Mesendoderm (in vitro differentiated cells): Measurements from ENCODE around the gene THAP7.
A peak's percentile ranks its signal among the peaks of the same experiment; 100 is the strongest.

Experiments used
- DNase-seq: peaks from one replicate; pipeline ENCODE4 v3.0.0; 2013
- H2AK5ac ChIP-seq: 2 replicates; pipeline ENCODE4 v1.6.1; 2013; ENCODE audit warnings: low read length, inconsistent platforms
- H2BK120ac ChIP-seq: 2 replicates; pipeline ENCODE4 v1.6.1; 2013; ENCODE audit warnings: low read depth, mild to moderate bottlenecking, low read length, moderate library complexity, mixed read lengths
- H2BK15ac ChIP-seq: replicated peaks from 2 replicates; pipeline ENCODE4 v1.6.1; 2013; ENCODE audit warnings: low read depth, mild to moderate bottlenecking, moderate library complexity
- H2BK5ac ChIP-seq: 2 replicates; pipeline ENCODE4 v1.6.1; 2013; ENCODE audit warnings: low read length, inconsistent platforms
- H3K18ac ChIP-seq: 2 replicates; pipeline ENCODE4 v1.6.1; 2013; ENCODE audit warnings: mild to moderate bottlenecking, low read length, mixed read lengths
- H3K23ac ChIP-seq: one replicate; pipeline ENCODE4 v1.6.1; 2013; ENCODE audit warnings: low read length
- H3K27ac ChIP-seq: 2 replicates; pipeline ENCODE4 v1.5.1; 2013; ENCODE audit warnings: low read depth, mild to moderate bottlenecking, inconsistent platforms, low read length, moderate library complexity
- H3K27me3 ChIP-seq: 2 replicates; pipeline ENCODE4 v1.6.1; 2013; ENCODE audit warnings: low read length, control low read depth, mild to moderate bottlenecking, inconsistent platforms; ENCODE audit not compliant: insufficient read depth, poor library complexity
- H3K36me3 ChIP-seq: 2 replicates; pipeline ENCODE4 v1.6.1; 2013; ENCODE audit warnings: low read length, inconsistent platforms; ENCODE audit not compliant: control insufficient read depth, insufficient read depth
- H3K4ac ChIP-seq: one replicate; pipeline ENCODE4 v1.6.1; 2013; ENCODE audit warnings: low read depth, mild to moderate bottlenecking, low read length, moderate library complexity
- H3K4me1 ChIP-seq: 2 replicates; pipeline ENCODE4 v1.6.1; 2013; ENCODE audit warnings: low read depth, low read length, inconsistent platforms; ENCODE audit not compliant: control insufficient read depth
- H3K4me2 ChIP-seq: 2 replicates; pipeline ENCODE4 v1.6.1; 2013; ENCODE audit warnings: low read length
- H3K4me3 ChIP-seq: 2 replicates; pipeline ENCODE4 v1.5.1; 2013; ENCODE audit warnings: mild to moderate bottlenecking, low read length
- H3K56ac ChIP-seq: one replicate; pipeline ENCODE4 v1.6.1; 2013; ENCODE audit warnings: low read length
- H3K79me1 ChIP-seq: 2 replicates; pipeline ENCODE4 v1.6.1; 2013; ENCODE audit warnings: low read length, inconsistent platforms
- H3K79me2 ChIP-seq: 2 replicates; pipeline ENCODE4 v1.6.1; 2013; ENCODE audit warnings: mild to moderate bottlenecking, low read length; ENCODE audit not compliant: control insufficient read depth, insufficient read depth
- H3K9ac ChIP-seq: 2 replicates; pipeline ENCODE4 v1.6.1; 2013; ENCODE audit warnings: low read length, inconsistent platforms
- H4K5ac ChIP-seq: one replicate; pipeline ENCODE4 v1.6.1; 2013; ENCODE audit warnings: low read length
- H4K8ac ChIP-seq: one replicate; pipeline ENCODE4 v1.6.1; 2013; ENCODE audit warnings: low read depth, mild to moderate bottlenecking, control low read depth, low read length, moderate library complexity
- WGBS: extraction: QIAGEN DNeasy Blood & Tissue Kit; methylation state at CpG from one replicate; pipeline ENCODE4 v1.1.7; 2013; ENCODE audit warnings: low lambda C conversion rate, missing lambda C conversion rate; ENCODE audit not compliant: insufficient coverage; ENCODE audit errors: extremely low coverage; 5-methylcytosine and 5-hydroxymethylcytosine counted together

Gene THAP7

GRCh38 chr22:21022507-21022906 is 20.6 kb upstream of the THAP7 start:
- no peak overlapping the region for H3K4me3 ChIP-seq
- no peak overlapping the region for H3K18ac ChIP-seq
- no peak overlapping the region for H2BK5ac ChIP-seq
- H3K23ac ChIP-seq = no peak overlapping the region
- H3K4me2 ChIP-seq = no peak overlapping the region
- WGBS = no CpG with 5 or more reads among the region's 10 CpGs
- H3K36me3 ChIP-seq = no peaks in the 10 kb centered on the region
- H3K4ac ChIP-seq = no peak overlapping the region
- no peaks in the 10 kb centered on the region for H3K27me3 ChIP-seq
- no peak overlapping the region for H3K56ac ChIP-seq
- H3K79me2 ChIP-seq = no peaks in the 10 kb centered on the region
- H3K9ac ChIP-seq = no peak overlapping the region
- no peak for DNase-seq
- H4K8ac ChIP-seq = no peak overlapping the region
- H2BK15ac ChIP-seq = no peak overlapping the region
- H2AK5ac ChIP-seq = no peak overlapping the region
- H4K5ac ChIP-seq = no peak overlapping the region
- no peaks in the 10 kb centered on the region for H3K79me1 ChIP-seq
- no peaks in the 10 kb centered on the region for H3K4me1 ChIP-seq
- H2BK120ac ChIP-seq = no peak overlapping the region
- H3K27ac ChIP-seq = no peak overlapping the region

GRCh38 chr22:21020802-21021429 is 19.0 kb upstream of the THAP7 start:
- Histone ChIP-seq H2AK5ac (no peak overlapping the region), H3K23ac (no peak overlapping the region), H3K36me3 (no peaks in the 10 kb centered on the region), H3K4me3 (no peak overlapping the region), H3K9ac (no peak overlapping the region), H3K4me1 (no peaks in the 10 kb centered on the region), H2BK15ac (no peak overlapping the region), H3K18ac (no peak overlapping the region), H3K27ac (no peak overlapping the region), H3K4me2 (no peak overlapping the region), H2BK120ac (no peak overlapping the region), H3K27me3 (no peaks in the 10 kb centered on the region), H2BK5ac (no peak overlapping the region), H3K79me2 (no peaks in the 10 kb centered on the region), H4K8ac (no peak overlapping the region), H3K4ac (no peak overlapping the region), H3K56ac (no peak overlapping the region), H3K79me1 (no peaks in the 10 kb centered on the region), H4K5ac (no peak overlapping the region)
- peak; percentile 58 for DNase-seq
- no CpG with 5 or more reads among the region's 7 CpGs for WGBS

GRCh38 chr22:21018314-21018713 is 16.4 kb upstream of the THAP7 start:
- no peak overlapping the region for H3K18ac ChIP-seq
- no peak overlapping the region for H2BK5ac ChIP-seq
- no peak overlapping the region for H2BK120ac ChIP-seq
- H3K56ac ChIP-seq = no peak overlapping the region
- no peak overlapping the region for H4K5ac ChIP-seq
- H3K9ac ChIP-seq = no peak overlapping the region
- no peak overlapping the region for H4K8ac ChIP-seq
- no peaks in the 10 kb centered on the region for H3K79me1 ChIP-seq
- H2AK5ac ChIP-seq = no peak overlapping the region
- H3K4me3 ChIP-seq = no peak overlapping the region
- no peak overlapping the region for H3K23ac ChIP-seq
- no peaks in the 10 kb centered on the region for H3K79me2 ChIP-seq
- H3K36me3 ChIP-seq = no peaks in the 10 kb centered on the region
- H3K27me3 ChIP-seq = no peaks in the 10 kb centered on the region
- no peak overlapping the region for H3K27ac ChIP-seq
- H2BK15ac ChIP-seq = no peak overlapping the region
- H3K4me2 ChIP-seq = no peak overlapping the region
- no peak for DNase-seq
- H3K4me1 ChIP-seq = peaks cover 5% of the 10 kb centered on the region
- no peak overlapping the region for H3K4ac ChIP-seq
- no CpG with 5 or more reads among the region's 4 CpGs for WGBS

- Histone ChIP-seq H4K8ac (no peak overlapping the region), H3K18ac (no peak overlapping the region), H3K79me2 (no peaks in the 10 kb centered on the region), H3K36me3 (no peaks in the 10 kb centered on the region), H3K4me1 (peaks cover 5% of the 10 kb centered on the region), H2BK15ac (no peak overlapping the region), H2AK5ac (no peak overlapping the region), H3K23ac (no peak overlapping the region), H3K27ac (no peak overlapping the region), H3K4ac (no peak overlapping the region), H3K56ac (peak overlapping the region; percentile 5), H2BK5ac (no peak overlapping the region), H3K9ac (no peak overlapping the region), H4K5ac (no peak overlapping the region), H3K4me3 (no peak overlapping the region), H3K4me2 (no peak overlapping the region), H3K79me1 (peaks cover 2% of the 10 kb centered on the region), H2BK120ac (no peak overlapping the region), H3K27me3 (no peaks in the 10 kb centered on the region)
- no peak for DNase-seq
- no CpG with 5 or more reads among the region's 13 CpGs for WGBS
Observed at GRCh38 chr22:21016644-21017420, 14.9 kb upstream of the THAP7 start.

GRCh38 chr22:21015466-21016006 is 13.6 kb upstream of the THAP7 start:
- peaks cover 5% of the 10 kb centered on the region for H3K4me1 ChIP-seq
- no peak overlapping the region for H3K27ac ChIP-seq
- no peak overlapping the region for H4K5ac ChIP-seq
- no peak overlapping the region for H3K4me2 ChIP-seq
- no peak overlapping the region for H3K4ac ChIP-seq
- no peaks in the 10 kb centered on the region for H3K36me3 ChIP-seq
- H3K79me1 ChIP-seq = peaks cover 2% of the 10 kb centered on the region
- H3K79me2 ChIP-seq = no peaks in the 10 kb centered on the region
- peak overlapping the region; percentile 65 for H3K56ac ChIP-seq
- H3K4me3 ChIP-seq = no peak overlapping the region
- WGBS = no CpG with 5 or more reads among the region's 10 CpGs
- no peak overlapping the region for H3K18ac ChIP-seq
- no peak overlapping the region for H2BK120ac ChIP-seq
- H3K23ac ChIP-seq = no peak overlapping the region
- H2BK5ac ChIP-seq = no peak overlapping the region
- H3K9ac ChIP-seq = no peak overlapping the region
- no peak overlapping the region for H4K8ac ChIP-seq
- H3K27me3 ChIP-seq = no peaks in the 10 kb centered on the region
- no peak for DNase-seq
- no peak overlapping the region for H2BK15ac ChIP-seq
- no peak overlapping the region for H2AK5ac ChIP-seq
